Putamen (tissue), 1 donor: ENCODE measurements around the gene ADAP1.
"Not testable (repeated sequence)": the region's sequence is repeated elsewhere in the genome, so short reads cannot be mapped to it uniquely, and the experiment has no call there.

Experiments used
- DNase-seq: peaks from one replicate; pipeline ENCODE4 v3.0.0-alpha.2; 2016; ENCODE audit warnings: low spot score

The ADAP1 gene

GRCh38 chr7:954330-955238, at the start of gene ADAP1:
Gene ADAP1, minus strand, starts transcription at chr7:954680. Its CDS starts 203 bp downstream, at chr7:954477.
- peak; percentile 69 for DNase-seq

GRCh38 chr7:1002445-1002844, 48.0 kb upstream of the ADAP1 start:
- DNase-seq, result not testable (repeated sequence)

GRCh38 chr7:1002026-1002425, 47.5 kb upstream of the ADAP1 start:
- DNase-seq, result not testable (repeated sequence)

GRCh38 chr7:1001069-1001770, 46.7 kb upstream of the ADAP1 start:
- DNase-seq, result not testable (repeated sequence)

GRCh38 chr7:999941-1000935, 45.8 kb upstream of the ADAP1 start:
- no peak for DNase-seq

GRCh38 chr7:999149-999879, 44.8 kb upstream of the ADAP1 start:
- DNase-seq, result no peak

- no peak for DNase-seq
Observed at GRCh38 chr7:997404-998395, 43.2 kb upstream of the ADAP1 start.

- DNase-seq, result no peak
Observed at GRCh38 chr7:996079-996872, 41.8 kb upstream of the ADAP1 start.

- DNase-seq, result no peak
Observed at GRCh38 chr7:995571-995970, 41.1 kb upstream of the ADAP1 start.

GRCh38 chr7:994592-995308, 40.3 kb upstream of the ADAP1 start:
- DNase-seq, result no peak

GRCh38 chr7:992709-993607, 38.5 kb upstream of the ADAP1 start:
- DNase-seq, result peak; percentile 96

GRCh38 chr7:991729-992656, 37.5 kb upstream of the ADAP1 start:
- DNase-seq, result no peak

GRCh38 chr7:990933-991728, 36.7 kb upstream of the ADAP1 start:
- DNase-seq, result no peak

GRCh38 chr7:990352-990932, 36.0 kb upstream of the ADAP1 start:
- DNase-seq, result no peak

GRCh38 chr7:988963-989529, 34.6 kb upstream of the ADAP1 start:
- DNase-seq, result no peak
